ENCODE data around the gene TOMM40L.

The TOMM40L gene

DNA sequence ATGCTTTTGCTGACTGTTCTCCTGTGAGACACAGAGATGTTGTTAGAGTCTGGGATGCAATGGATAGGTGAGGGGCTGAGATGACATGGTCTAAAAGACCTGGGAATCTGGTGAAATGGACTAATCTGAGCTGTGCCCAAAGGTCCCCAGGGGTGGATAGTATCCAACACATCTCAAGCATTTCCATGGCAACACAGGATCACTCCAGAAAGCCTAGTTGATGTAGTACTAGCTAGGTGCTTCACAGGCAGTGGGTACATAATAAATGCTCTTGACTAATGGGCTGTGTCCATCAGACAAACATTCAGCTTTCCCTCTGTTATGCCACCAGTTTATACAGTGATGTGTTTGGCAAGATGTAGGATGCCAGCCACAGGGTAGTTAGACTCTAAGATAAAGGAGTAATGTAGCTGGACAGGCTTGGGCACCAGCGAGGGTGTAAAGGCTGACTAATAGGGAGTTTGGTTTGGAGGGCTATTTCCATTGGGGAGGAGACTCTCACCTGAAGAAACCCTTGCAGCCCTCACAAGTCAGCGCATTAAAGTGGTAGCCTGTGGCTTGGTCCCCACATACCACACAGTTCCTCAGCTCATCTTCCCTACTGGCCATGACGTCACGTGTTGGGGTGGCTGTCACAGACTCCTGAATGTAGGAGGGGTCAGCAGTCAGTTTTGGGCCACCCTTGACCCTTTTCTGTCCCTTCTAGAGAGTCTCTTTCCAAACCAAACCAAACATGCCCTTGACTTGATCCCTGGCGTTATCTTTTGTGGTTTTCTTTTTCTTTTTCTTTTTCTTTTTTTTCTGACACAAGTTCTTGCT is 10.3 kb downstream of the TOMM40L start:
- no peak overlapping the region for H3K27ac ChIP-seq (ENCODE audit: low read depth, low read length, poor library complexity, severe bottlenecking)
- H3K36me3 ChIP-seq (ENCODE audit: insufficient read depth, low read length), result no peaks in the 10 kb centered on the region
- H4K20me1 ChIP-seq (ENCODE audit: insufficient read depth, low read length), result no peaks in the 10 kb centered on the region
- no peaks in the 10 kb centered on the region for H3K9me2 ChIP-seq (ENCODE audit: low read depth, low read length)
- no peak overlapping the region for H3K9ac ChIP-seq (ENCODE audit: low read length)
- TF ChIP-seq, protein P1, sequence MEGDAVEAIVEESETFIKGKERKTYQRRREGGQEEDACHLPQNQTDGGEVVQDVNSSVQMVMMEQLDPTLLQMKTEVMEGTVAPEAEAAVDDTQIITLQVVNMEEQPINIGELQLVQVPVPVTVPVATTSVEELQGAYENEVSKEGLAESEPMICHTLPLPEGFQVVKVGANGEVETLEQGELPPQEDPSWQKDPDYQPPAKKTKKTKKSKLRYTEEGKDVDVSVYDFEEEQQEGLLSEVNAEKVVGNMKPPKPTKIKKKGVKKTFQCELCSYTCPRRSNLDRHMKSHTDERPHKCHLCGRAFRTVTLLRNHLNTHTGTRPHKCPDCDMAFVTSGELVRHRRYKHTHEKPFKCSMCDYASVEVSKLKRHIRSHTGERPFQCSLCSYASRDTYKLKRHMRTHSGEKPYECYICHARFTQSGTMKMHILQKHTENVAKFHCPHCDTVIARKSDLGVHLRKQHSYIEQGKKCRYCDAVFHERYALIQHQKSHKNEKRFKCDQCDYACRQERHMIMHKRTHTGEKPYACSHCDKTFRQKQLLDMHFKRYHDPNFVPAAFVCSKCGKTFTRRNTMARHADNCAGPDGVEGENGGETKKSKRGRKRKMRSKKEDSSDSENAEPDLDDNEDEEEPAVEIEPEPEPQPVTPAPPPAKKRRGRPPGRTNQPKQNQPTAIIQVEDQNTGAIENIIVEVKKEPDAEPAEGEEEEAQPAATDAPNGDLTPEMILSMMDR (IDR thresholded peaks at IDR 0.05; ENCODE audit: low read length), result no peak
- TF ChIP-seq EZH2 (IDR thresholded peaks at IDR 0.05; ENCODE audit: borderline replicate concordance, low read length), result no peak
- no peaks in the 10 kb centered on the region for H3K27me3 ChIP-seq (ENCODE audit: insufficient read depth, low read length)
- no peaks in the 10 kb centered on the region for H3K79me2 ChIP-seq (ENCODE audit: insufficient read depth, low read length)
- no peaks in the 10 kb centered on the region for H3K9me3 ChIP-seq (ENCODE audit: low read length)
- no peak overlapping the region for H2AFZ ChIP-seq (ENCODE audit: low read length)
- H3K4me2 ChIP-seq (ENCODE audit: low read length), result no peak overlapping the region
- H3F3A ChIP-seq (ENCODE audit: insufficient read depth, low read length), result no peaks in the 10 kb centered on the region
- H3K4me3 ChIP-seq (ENCODE audit: low read depth, low read length, poor library complexity, severe bottlenecking), result no peak overlapping the region
- no peaks in the 10 kb centered on the region for H3K4me1 ChIP-seq (ENCODE audit: insufficient read depth, low read length, severe bottlenecking)

- no peaks in the 10 kb centered on the region for H4K20me1 ChIP-seq (ENCODE audit: insufficient read depth, low read length)
- H3K9me2 ChIP-seq (ENCODE audit: low read depth, low read length), result no peaks in the 10 kb centered on the region
- H3K4me2 ChIP-seq (ENCODE audit: low read length), result no peak within 1 kb of the TSS
Measured at GRCh38 chr1:161238039-161238473, 12.2 kb downstream of the TOMM40L start, which contains the start of gene NR1I3. Gene NR1I3 (minus strand): TSS chr1:161238203. CDS start chr1:161236565, 1,638 bp downstream.

DNA sequence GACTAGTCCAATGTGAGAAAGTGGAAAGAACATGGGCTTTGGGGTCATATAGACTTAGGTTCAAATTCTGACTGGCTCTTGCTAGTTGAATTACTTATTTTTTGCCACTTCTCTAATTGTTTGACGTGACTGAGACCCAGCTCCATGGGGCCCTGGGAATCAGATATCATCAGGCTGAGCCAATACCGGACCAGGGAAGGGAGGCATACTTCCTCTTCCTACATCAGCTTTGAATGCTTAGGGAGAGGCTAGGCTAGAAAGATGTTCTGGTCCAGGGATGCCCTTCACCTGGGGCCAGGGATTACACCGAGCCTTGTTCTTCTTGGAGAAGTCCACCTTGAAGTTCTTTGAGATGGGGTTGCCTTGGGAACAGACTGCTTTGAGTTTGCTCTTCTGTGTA is 15.8 kb downstream of the TOMM40L start:
- H4K20me1 ChIP-seq (ENCODE audit: insufficient read depth, low read length), result no peaks in the 10 kb centered on the region
- no peaks in the 10 kb centered on the region for H3K79me2 ChIP-seq (ENCODE audit: insufficient read depth, low read length)
- H3K9ac ChIP-seq (ENCODE audit: low read length), result no peak overlapping the region
- H2AFZ ChIP-seq (ENCODE audit: low read length), result no peak overlapping the region
- no peak overlapping the region for H3K4me2 ChIP-seq (ENCODE audit: low read length)
- H3F3A ChIP-seq (ENCODE audit: insufficient read depth, low read length), result no peaks in the 10 kb centered on the region
- no peak overlapping the region for H3K4me3 ChIP-seq (ENCODE audit: low read depth, low read length, poor library complexity, severe bottlenecking)
- no peaks in the 10 kb centered on the region for H3K4me1 ChIP-seq (ENCODE audit: insufficient read depth, low read length, severe bottlenecking)
- no peaks in the 10 kb centered on the region for H3K9me3 ChIP-seq (ENCODE audit: low read length)
- no peaks in the 10 kb centered on the region for H3K27me3 ChIP-seq (ENCODE audit: insufficient read depth, low read length)
- TF ChIP-seq, protein P1 (IDR thresholded peaks at IDR 0.05; ENCODE audit: low read length), result no peak
- no peaks in the 10 kb centered on the region for H3K36me3 ChIP-seq (ENCODE audit: insufficient read depth, low read length)
- H3K27ac ChIP-seq (ENCODE audit: low read depth, low read length, poor library complexity, severe bottlenecking), result no peak overlapping the region
- no peaks in the 10 kb centered on the region for H3K9me2 ChIP-seq (ENCODE audit: low read depth, low read length)

More at GRCh38 chr1:161238039-161238473, 12.2 kb downstream of the TOMM40L start, which contains the start of gene NR1I3:
- Histone ChIP-seq H3K9ac (ENCODE audit: low read length) (no peak within 1 kb of the TSS), H3K27me3 (ENCODE audit: insufficient read depth, low read length) (no peaks in the 10 kb centered on the region), H3K4me1 (ENCODE audit: insufficient read depth, low read length, severe bottlenecking) (no peaks in the 10 kb centered on the region), H3K9me3 (ENCODE audit: low read length) (no peaks in the 10 kb centered on the region), H3K4me3 (ENCODE audit: low read depth, low read length, poor library complexity, severe bottlenecking) (no peak within 1 kb of the TSS), H3K27ac (ENCODE audit: low read depth, low read length, poor library complexity, severe bottlenecking) (no peak within 1 kb of the TSS), H2AFZ (ENCODE audit: low read length) (no peak within 1 kb of the TSS), H3K79me2 (ENCODE audit: insufficient read depth, low read length) (no peaks in the 10 kb centered on the region), H3K36me3 (ENCODE audit: insufficient read depth, low read length) (no peaks in the 10 kb centered on the region), H3F3A (ENCODE audit: insufficient read depth, low read length) (no peaks in the 10 kb centered on the region)
- no peak for TF ChIP-seq EZH2 (IDR thresholded peaks at IDR 0.05; ENCODE audit: borderline replicate concordance, low read length)
- TF ChIP-seq, protein P1 (IDR thresholded peaks at IDR 0.05; ENCODE audit: low read length), result no peak
